ENCODE results near the gene PHKG2.
A peak's percentile ranks its signal among the peaks of the same experiment; 100 is the strongest.
"Not testable (repeated sequence)": the region's sequence is repeated elsewhere in the genome, so short reads cannot be mapped to it uniquely, and the experiment has no call there.

Gene PHKG2

GRCh38 chr16:30747799-30748633, at the start of gene PHKG2:
TSS of gene PHKG2 (plus strand) at chr16:30748425. CDS start at chr16:30748821, 396 bp downstream.
- ATAC-seq = peak; percentile 99

GRCh38 chr16:30698816-30699614, 49.2 kb upstream of the PHKG2 start, which contains the start of gene SRCAP:
TSS of gene SRCAP (plus strand) at chr16:30699171. CDS start at chr16:30700825, 1,654 bp downstream.
- ATAC-seq = peak; percentile 24 to 28

GRCh38 chr16:30699615-30700099, 48.6 kb upstream of the PHKG2 start:
- ATAC-seq = no peak

- ATAC-seq = no peak
Measured at GRCh38 chr16:30700491-30700890, 47.7 kb upstream of the PHKG2 start.

GRCh38 chr16:30700971-30701370, 47.3 kb upstream of the PHKG2 start:
- no peak for ATAC-seq

GRCh38 chr16:30703071-30703470, 45.2 kb upstream of the PHKG2 start:
- ATAC-seq = not testable (repeated sequence)

GRCh38 chr16:30703971-30704370, 44.3 kb upstream of the PHKG2 start:
- ATAC-seq = no peak

GRCh38 chr16:30706046-30706445, 42.2 kb upstream of the PHKG2 start:
- no peak for ATAC-seq

- no peak for ATAC-seq
Measured at GRCh38 chr16:30710971-30711370, 37.3 kb upstream of the PHKG2 start.

- ATAC-seq = no peak
Measured at GRCh38 chr16:30711712-30712111, 36.5 kb upstream of the PHKG2 start.

- peak; percentile 99 to 100 for ATAC-seq
Measured at GRCh38 chr16:30715750-30716445, 32.3 kb upstream of the PHKG2 start.

- ATAC-seq = no peak
Measured at GRCh38 chr16:30720086-30720485, 28.1 kb upstream of the PHKG2 start.

GRCh38 chr16:30720694-30721093, 27.5 kb upstream of the PHKG2 start:
- ATAC-seq = no peak

GRCh38 chr16:30721167-30721566, 27.1 kb upstream of the PHKG2 start:
- no peak for ATAC-seq

- ATAC-seq = no peak
Measured at GRCh38 chr16:30721606-30722005, 26.6 kb upstream of the PHKG2 start.

GRCh38 chr16:30722443-30722842, 25.8 kb upstream of the PHKG2 start:
- ATAC-seq = no peak

GRCh38 chr16:30722916-30723315, 25.3 kb upstream of the PHKG2 start:
- ATAC-seq = no peak

- no peak for ATAC-seq
Measured at GRCh38 chr16:30723725-30724355, 24.4 kb upstream of the PHKG2 start.

GRCh38 chr16:30724641-30725417, 23.4 kb upstream of the PHKG2 start:
- ATAC-seq = no peak

GRCh38 chr16:30725418-30725792, 22.8 kb upstream of the PHKG2 start:
- no peak for ATAC-seq

GRCh38 chr16:30728321-30728720, 19.9 kb upstream of the PHKG2 start:
- ATAC-seq = no peak
